Measurements from ENCODE around the gene FAM163B.

GRCh38 chr9:133653638-133654037, 44.4 kb upstream of the FAM163B start:
- TF ChIP-seq EZH2 (IDR thresholded peaks at IDR 0.05; ENCODE audit: borderline replicate concordance, low read depth, low read length, severe bottlenecking) (no peak), CTCF (IDR thresholded peaks at IDR 0.05; ENCODE audit: extremely low read depth in 1 of 2, insufficient read depth in 1 of 2, low read depth in 1 of 2, low read length in 2 of 2) (no peak), POLR2A (IDR thresholded peaks at IDR 0.05; ENCODE audit: low read depth, low read length) (no peak)

Data from endothelial cell of umbilical vein (primary cell).